ENCODE measurements around the gene NOP10. TPM values are rescaled to one million over a fixed set of nuclear protein-coding genes. Genes with fewer than 3 reads are reported as not detected.
A peak's percentile ranks its signal among the peaks of the same experiment; 100 is the strongest.

NOP10 gene
- total and polyA plus RNA-seq, 2 of the 13 experiments (the other 11 are each of a cell fraction or from before 2014, with no cell fraction given), result 239 to 369 TPM

GRCh38 chr15:34318277-34319079 is 24.5 kb downstream of the NOP10 start (continued):
- no peak for TF ChIP-seq ZNF414 (CRISPR knock-in tag; IDR thresholded peaks at IDR 0.05)
- peak; percentile 26; the same call in 1 of the 2 replicates for TF ChIP-seq ZNF580 (CRISPR knock-in tag; IDR thresholded peaks at IDR 0.05; ENCODE audit: borderline replicate concordance, low read depth)
- TF ChIP-seq ARID4A (CRISPR knock-in tag; IDR thresholded peaks at IDR 0.05; ENCODE audit: borderline replicate concordance), result peak; percentile 45; the same call in 1 of the 2 replicates
- TF ChIP-seq PHF20 (CRISPR knock-in tag; IDR thresholded peaks at IDR 0.05), result peak; percentile 52; the same call in 1 of the 2 replicates
- 0 out of 2 replicates have a peak, but pooled peaks have one; percentile 3 for TF ChIP-seq NR2F6 (IDR thresholded peaks at IDR 0.05)
- TF ChIP-seq NR2F6 (CRISPR knock-in tag; IDR thresholded peaks at IDR 0.05), result no peak
- TF ChIP-seq FOXP4 (CRISPR knock-in tag; IDR thresholded peaks at IDR 0.05), result peak; percentile 27; the same call in 1 of the 2 replicates
- peak; percentile 51; the same call in 1 of the 2 replicates for TF ChIP-seq SOX5 (CRISPR knock-in tag; IDR thresholded peaks at IDR 0.05; ENCODE audit: borderline replicate concordance)
- peak; percentile 89 for TF ChIP-seq PRDM15 (CRISPR knock-in tag; IDR thresholded peaks at IDR 0.05)
- TF ChIP-seq SOX6 (IDR thresholded peaks at IDR 0.05), result no peak
- TF ChIP-seq SOX6 (CRISPR knock-in tag; IDR thresholded peaks at IDR 0.05), result peak; percentile 74
- TF ChIP-seq NFATC3 (CRISPR knock-in tag; IDR thresholded peaks at IDR 0.05), result no peak
- no peak for TF ChIP-seq RFXAP (CRISPR knock-in tag; IDR thresholded peaks at IDR 0.05; ENCODE audit: borderline replicate concordance)
- 0 out of 2 replicates have a peak, but pooled peaks have one; percentile 2 for TF ChIP-seq NR2C2 (CRISPR knock-in tag; IDR thresholded peaks at IDR 0.05; ENCODE audit: borderline replicate concordance)
- 0 out of 2 replicates have a peak, but pooled peaks have one; percentile 25 for TF ChIP-seq DMAP1 (CRISPR knock-in tag; IDR thresholded peaks at IDR 0.05)
- TF ChIP-seq GATA4 (IDR thresholded peaks at IDR 0.05; ENCODE audit: borderline replicate concordance, low read depth), result peak; percentile 52; the same call in 1 of the 2 replicates
- no peak for TF ChIP-seq SP2 (CRISPR knock-in tag; IDR thresholded peaks at IDR 0.05)
- no peak for TF ChIP-seq ZNF430 (CRISPR knock-in tag; IDR thresholded peaks at IDR 0.05)
- no peak for TF ChIP-seq PTBP1 (IDR thresholded peaks at IDR 0.05; ENCODE audit: low read depth, low read length, poor library complexity, severe bottlenecking)
